ENCODE data around the gene SAMD13.

The SAMD13 gene

DNA sequence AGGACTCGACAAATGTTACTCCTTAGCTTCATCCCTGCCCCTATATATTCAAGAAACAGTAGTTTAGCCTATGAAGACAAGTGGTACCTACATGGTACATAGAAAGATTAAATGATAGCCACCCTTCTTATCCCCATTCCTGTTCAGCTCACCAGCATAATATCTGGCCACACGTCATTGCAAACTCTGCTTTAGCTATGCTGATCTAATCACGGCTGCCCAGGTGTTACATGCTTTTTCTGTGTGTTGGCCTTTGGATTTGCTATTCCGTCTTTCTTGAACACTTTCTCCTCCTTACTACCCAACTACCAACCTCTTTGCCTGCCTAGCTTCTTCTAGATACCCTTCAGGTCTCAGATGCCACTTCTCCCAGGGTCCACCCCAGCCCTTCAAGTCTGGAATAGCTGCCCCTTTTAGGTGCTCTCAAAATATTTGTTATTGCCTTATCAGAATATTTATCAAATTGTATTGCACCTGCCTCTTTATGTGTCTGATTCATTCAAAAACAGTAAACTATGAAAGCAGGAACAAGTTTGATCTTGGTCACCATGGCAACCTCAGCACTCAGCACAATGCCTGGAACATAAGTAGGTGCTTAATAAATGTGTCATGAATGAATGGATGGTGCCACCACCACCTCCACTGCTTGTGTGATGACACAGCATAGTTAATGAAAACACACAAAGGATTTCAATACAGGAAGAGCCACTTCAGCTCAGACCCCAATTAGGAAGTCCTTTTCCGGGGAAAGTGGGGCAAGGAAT is 85.4 kb downstream of the SAMD13 start:
- Histone ChIP-seq H3K4me3 (ENCODE audit: low read length) (no peak overlapping the region), H4K20me1 (ENCODE audit: control insufficient read depth, insufficient read depth, low read depth, low read length) (no peaks in the 10 kb centered on the region), H3K27ac (ENCODE audit: low read depth, low read length) (no peak overlapping the region), H3F3A (ENCODE audit: control insufficient read depth, insufficient read depth) (no peaks in the 10 kb centered on the region), H3K9me2 (replicated peaks; ENCODE audit: control insufficient read depth, low read length) (no peaks in the 10 kb centered on the region), H3K4me1 (ENCODE audit: control insufficient read depth, low read length) (no peaks in the 10 kb centered on the region), H3K79me2 (ENCODE audit: control insufficient read depth, low read length) (no peaks in the 10 kb centered on the region), H3K27me3 (ENCODE audit: control insufficient read depth, low read length) (no peaks in the 10 kb centered on the region), H3K36me3 (ENCODE audit: control insufficient read depth, low read length) (no peaks in the 10 kb centered on the region), H3K4me2 (ENCODE audit: low read length) (no peak overlapping the region), H3K9me3 (ENCODE audit: control insufficient read depth, insufficient read depth, low read length) (no peaks in the 10 kb centered on the region)
- TF ChIP-seq EZH2phosphoT487 (IDR thresholded peaks at IDR 0.05; ENCODE audit: borderline replicate concordance, low read length) = no peak
- TF ChIP-seq, protein P1, sequence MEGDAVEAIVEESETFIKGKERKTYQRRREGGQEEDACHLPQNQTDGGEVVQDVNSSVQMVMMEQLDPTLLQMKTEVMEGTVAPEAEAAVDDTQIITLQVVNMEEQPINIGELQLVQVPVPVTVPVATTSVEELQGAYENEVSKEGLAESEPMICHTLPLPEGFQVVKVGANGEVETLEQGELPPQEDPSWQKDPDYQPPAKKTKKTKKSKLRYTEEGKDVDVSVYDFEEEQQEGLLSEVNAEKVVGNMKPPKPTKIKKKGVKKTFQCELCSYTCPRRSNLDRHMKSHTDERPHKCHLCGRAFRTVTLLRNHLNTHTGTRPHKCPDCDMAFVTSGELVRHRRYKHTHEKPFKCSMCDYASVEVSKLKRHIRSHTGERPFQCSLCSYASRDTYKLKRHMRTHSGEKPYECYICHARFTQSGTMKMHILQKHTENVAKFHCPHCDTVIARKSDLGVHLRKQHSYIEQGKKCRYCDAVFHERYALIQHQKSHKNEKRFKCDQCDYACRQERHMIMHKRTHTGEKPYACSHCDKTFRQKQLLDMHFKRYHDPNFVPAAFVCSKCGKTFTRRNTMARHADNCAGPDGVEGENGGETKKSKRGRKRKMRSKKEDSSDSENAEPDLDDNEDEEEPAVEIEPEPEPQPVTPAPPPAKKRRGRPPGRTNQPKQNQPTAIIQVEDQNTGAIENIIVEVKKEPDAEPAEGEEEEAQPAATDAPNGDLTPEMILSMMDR (IDR thresholded peaks at IDR 0.05; ENCODE audit: low read depth, low read length, poor library complexity, severe bottlenecking) = no peak

- TF ChIP-seq, protein P1 (IDR thresholded peaks at IDR 0.05; ENCODE audit: low read depth, low read length, poor library complexity, severe bottlenecking) = peak; percentile 24
- no peak for TF ChIP-seq EZH2phosphoT487 (IDR thresholded peaks at IDR 0.05; ENCODE audit: borderline replicate concordance, low read length)
- Histone ChIP-seq H4K20me1 (ENCODE audit: control insufficient read depth, insufficient read depth, low read depth, low read length) (no peaks in the 10 kb centered on the region), H3K27ac (ENCODE audit: low read depth, low read length) (no peak overlapping the region), H3F3A (ENCODE audit: control insufficient read depth, insufficient read depth) (no peaks in the 10 kb centered on the region), H3K27me3 (ENCODE audit: control insufficient read depth, low read length) (no peaks in the 10 kb centered on the region), H3K4me3 (ENCODE audit: low read length) (no peak overlapping the region), H3K4me2 (ENCODE audit: low read length) (no peak overlapping the region), H3K4me1 (ENCODE audit: control insufficient read depth, low read length) (no peaks in the 10 kb centered on the region), H3K9me3 (ENCODE audit: control insufficient read depth, insufficient read depth, low read length) (no peaks in the 10 kb centered on the region), H3K9me2 (replicated peaks; ENCODE audit: control insufficient read depth, low read length) (no peaks in the 10 kb centered on the region), H3K79me2 (ENCODE audit: control insufficient read depth, low read length) (no peaks in the 10 kb centered on the region), H3K36me3 (ENCODE audit: control insufficient read depth, low read length) (no peaks in the 10 kb centered on the region)
Measured at GRCh38 chr1:84387480-84388163, 86.1 kb downstream of the SAMD13 start.

DNA sequence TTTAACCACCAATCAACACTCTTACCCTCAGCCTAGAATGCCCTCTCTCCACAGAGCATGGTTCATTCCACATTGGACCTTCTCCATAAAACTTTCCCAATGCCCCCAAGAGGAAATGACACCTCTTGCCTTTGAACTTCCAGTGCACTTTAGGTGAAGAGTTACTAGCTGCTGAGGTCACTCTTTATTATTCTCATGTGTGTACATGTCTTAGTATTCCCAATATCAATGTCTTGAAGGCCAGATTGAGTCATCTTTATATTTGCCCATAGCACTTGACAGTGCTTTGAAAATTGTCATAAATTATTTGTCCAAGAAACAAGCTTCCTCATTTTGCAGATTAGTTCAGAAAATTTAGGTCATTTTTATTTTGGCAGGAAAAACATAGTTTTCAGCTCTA is 88.7 kb downstream of the SAMD13 start:
- H3K27ac ChIP-seq (ENCODE audit: low read depth, low read length) = no peak overlapping the region

More for the DNA sequence above, 88.7 kb downstream of the SAMD13 start:
- Histone ChIP-seq H3K9me3 (ENCODE audit: control insufficient read depth, insufficient read depth, low read length) (no peaks in the 10 kb centered on the region), H3K4me2 (ENCODE audit: low read length) (no peak overlapping the region), H3K9me2 (replicated peaks; ENCODE audit: control insufficient read depth, low read length) (no peaks in the 10 kb centered on the region), H3K79me2 (ENCODE audit: control insufficient read depth, low read length) (no peaks in the 10 kb centered on the region), H3K4me3 (ENCODE audit: low read length) (no peak overlapping the region), H3K27me3 (ENCODE audit: control insufficient read depth, low read length) (no peaks in the 10 kb centered on the region), H3K4me1 (ENCODE audit: control insufficient read depth, low read length) (no peaks in the 10 kb centered on the region), H3K36me3 (ENCODE audit: control insufficient read depth, low read length) (no peaks in the 10 kb centered on the region), H4K20me1 (ENCODE audit: control insufficient read depth, insufficient read depth, low read depth, low read length) (no peaks in the 10 kb centered on the region), H3F3A (ENCODE audit: control insufficient read depth, insufficient read depth) (no peaks in the 10 kb centered on the region)
- no peak for TF ChIP-seq EZH2phosphoT487 (IDR thresholded peaks at IDR 0.05; ENCODE audit: borderline replicate concordance, low read length)
- TF ChIP-seq, protein P1 (IDR thresholded peaks at IDR 0.05; ENCODE audit: low read depth, low read length, poor library complexity, severe bottlenecking) = no peak
